H1 (cell line): ENCODE measurements around the gene PLCB3. TPM values are rescaled to one million over a fixed set of nuclear protein-coding genes. Genes with fewer than 3 reads are reported as not detected.

Experiments
- CTCF ChIA-PET: fragments of 300-600 bp; sonication (Branson Sonifier 250); formaldehyde crosslinking; loops from one replicate; lab custom pipeline; 2021; ENCODE audit not compliant: partially characterized antibody; lab: Charles Lee
- POLR2A ChIA-PET: fragments of 300-600 bp; sonication (Branson Sonifier 250); formaldehyde crosslinking; loops from one replicate; lab custom pipeline; 2021; ENCODE audit warnings: inconsistent platforms; ENCODE audit not compliant: partially characterized antibody; lab: Charles Lee
- DNase-seq, 2 experiments: peaks; one replicate each; pipeline versions ENCODE4 v3.0.0 to v3.0.0-alpha.2; 2010 to 2022; ENCODE audit warnings: low spot score in 2 of 2, low read depth in 1 of 2, mixed read lengths in 1 of 2
- FAIRE-seq: peaks from 2 replicates; lab custom pipeline; 2011; peaks lifted over from hg19 to GRCh38; lab: Jason Lieb, UNC
- H2AFZ ChIP-seq: 2 replicates; pipeline ENCODE4 v1.8.1; 2012; ENCODE audit warnings: low read length, inconsistent platforms
- H2AK5ac ChIP-seq: 2 replicates; pipeline ENCODE4 v1.6.1; 2013; ENCODE audit warnings: low read depth, low read length
- H2BK120ac ChIP-seq: replicated peaks from 2 replicates; pipeline ENCODE3; 2013; ENCODE audit warnings: low read depth, low read length, inconsistent platforms
- H2BK12ac ChIP-seq: 2 replicates; pipeline ENCODE4 v1.6.1; 2013; ENCODE audit warnings: low read depth, low read length
- H2BK15ac ChIP-seq: 2 replicates; pipeline ENCODE4 v1.6.1; 2013; ENCODE audit warnings: low read length
- H2BK20ac ChIP-seq: 2 replicates; pipeline ENCODE4 v1.6.1; 2013; ENCODE audit warnings: low read length
- H2BK5ac ChIP-seq: 2 replicates; pipeline ENCODE4 v1.6.1; 2013; ENCODE audit warnings: low read depth, low read length
- H3K14ac ChIP-seq: 2 replicates; pipeline ENCODE4 v1.6.1; 2013; ENCODE audit warnings: inconsistent platforms; ENCODE audit not compliant: insufficient read length
- H3K18ac ChIP-seq: 2 replicates; pipeline ENCODE4 v1.6.1; 2013; ENCODE audit warnings: low read length; ENCODE audit errors: extremely low read depth
- H3K23ac ChIP-seq: 2 replicates; pipeline ENCODE4 v1.6.1; 2013; ENCODE audit warnings: inconsistent platforms; ENCODE audit not compliant: insufficient read length
- H3K23me2 ChIP-seq: 2 replicates; pipeline ENCODE4 v1.6.1; 2013; ENCODE audit warnings: low read depth, low read length
- H3K27ac ChIP-seq: 2 replicates; pipeline ENCODE4 v1.6.1; 2011; ENCODE audit warnings: low read depth, low read length, inconsistent platforms
- H3K27me3 ChIP-seq, 4 experiments: replicated peaks in 1 of 4; 1 replicate in 1 of 4; 2 replicates in 3 of 4; pipeline versions ENCODE4 v1.6.1 to v1.8.1; 2011 to 2013; ENCODE audit warnings: low read length in 3 of 4, mild to moderate bottlenecking in 3 of 4, inconsistent platforms in 2 of 4, mixed read lengths in 2 of 4, moderate library complexity in 1 of 4; ENCODE audit not compliant: control insufficient read depth in 3 of 4, insufficient read depth in 3 of 4; ENCODE audit errors: extremely low read depth in 1 of 4
- H3K36me3 ChIP-seq, 4 experiments: 2 replicates each; pipeline versions ENCODE4 v1.6.1 to v1.8.1; 2011 to 2013; ENCODE audit warnings: mild to moderate bottlenecking in 4 of 4, low read length in 3 of 4, moderate library complexity in 2 of 4, control low read depth in 1 of 4, inconsistent platforms in 1 of 4; ENCODE audit not compliant: insufficient read depth in 4 of 4, control insufficient read depth in 2 of 4
- H3K4ac ChIP-seq: replicated peaks from 2 replicates; pipeline ENCODE3; 2013; ENCODE audit warnings: low read length, low read depth, mixed read lengths, inconsistent platforms; ENCODE audit not compliant: insufficient read length
- H3K4me1 ChIP-seq, 4 experiments: replicated peaks in 1 of 4; 1 replicate in 1 of 4; 2 replicates in 3 of 4; pipeline versions ENCODE4 v1.6.1 to v1.8.1; 2011 to 2013; ENCODE audit warnings: low read length in 3 of 4, inconsistent platforms in 2 of 4, mixed read lengths in 1 of 4; ENCODE audit not compliant: insufficient read depth in 4 of 4, control insufficient read depth in 3 of 4
- H3K4me2 ChIP-seq, 2 experiments: 2 replicates each; pipeline versions ENCODE4 v1.6.1 to v1.8.1; 2011 to 2013; ENCODE audit warnings: low read depth in 2 of 2, low read length in 2 of 2, control low read depth in 1 of 2, inconsistent platforms in 1 of 2, mild to moderate bottlenecking in 1 of 2; ENCODE audit not compliant: insufficient read depth in 1 of 2
- H3K4me3 ChIP-seq, 4 experiments: fragments of 200-600, 300-600 bp in 1 of 4; sonication (generic), shearing (Covaris generic), sonication (Bioruptor Twin) in 1 of 4; 2 replicates each; pipeline versions ENCODE4 v1.5.1 to v1.8.1; 2011 to 2016; ENCODE audit warnings: low read length in 4 of 4, low read depth in 3 of 4, control low read depth in 2 of 4, inconsistent platforms in 2 of 4, mild to moderate bottlenecking in 2 of 4, mixed read lengths in 1 of 4, moderate library complexity in 1 of 4; ENCODE audit not compliant: insufficient read depth in 2 of 4; ENCODE audit errors: extremely low read depth in 1 of 4
- H3K56ac ChIP-seq: replicated peaks from 2 replicates; pipeline ENCODE3; 2013; ENCODE audit warnings: low read depth, mild to moderate bottlenecking, mixed read lengths, low read length, inconsistent platforms; ENCODE audit not compliant: insufficient read length
- H3K79me1 ChIP-seq: 2 replicates; pipeline ENCODE4 v1.6.1; 2013; ENCODE audit warnings: low read depth, low read length, control low read depth
- H3K79me2 ChIP-seq, 2 experiments: 2 replicates each; pipeline versions ENCODE4 v1.6.1 to v1.8.1; 2012 to 2013; ENCODE audit warnings: low read length in 2 of 2, mild to moderate bottlenecking in 2 of 2, inconsistent platforms in 1 of 2; ENCODE audit not compliant: insufficient read depth in 2 of 2, control insufficient read depth in 1 of 2
- H3K9ac ChIP-seq, 4 experiments: replicated peaks in 1 of 4; 1 replicate in 1 of 4; 2 replicates in 3 of 4; pipeline versions ENCODE4 v1.6.1 to v1.8.1; 2011 to 2013; ENCODE audit warnings: low read depth in 3 of 4, low read length in 3 of 4, control low read depth in 2 of 4, mild to moderate bottlenecking in 2 of 4, moderate library complexity in 2 of 4, inconsistent platforms in 1 of 4; ENCODE audit errors: extremely low read depth in 1 of 4
- H3K9me3 ChIP-seq, 2 experiments: 2 replicates each; pipeline versions ENCODE4 v1.6.1 to v1.8.1; 2012 to 2013; ENCODE audit warnings: mild to moderate bottlenecking in 2 of 2, moderate library complexity in 2 of 2, control low read depth in 1 of 2, inconsistent platforms in 1 of 2, low read depth in 1 of 2, low read length in 1 of 2, mixed read lengths in 1 of 2; ENCODE audit not compliant: insufficient read depth in 2 of 2
- H4K20me1 ChIP-seq, 2 experiments: replicated peaks in 1 of 2; 2 replicates each; pipeline versions ENCODE3 to v1.8.1; 2011 to 2013; ENCODE audit warnings: inconsistent platforms in 2 of 2, low read length in 2 of 2, mild to moderate bottlenecking in 1 of 2; ENCODE audit not compliant: insufficient read depth in 2 of 2, control insufficient read depth in 1 of 2
- H4K5ac ChIP-seq: 2 replicates; pipeline ENCODE4 v1.6.1; 2013; ENCODE audit warnings: low read length, low read depth, mixed read lengths, inconsistent platforms; ENCODE audit not compliant: insufficient read length
- H4K8ac ChIP-seq: 2 replicates; pipeline ENCODE4 v1.8.0; 2013; ENCODE audit warnings: mild to moderate bottlenecking, moderate library complexity, low read length, inconsistent platforms; ENCODE audit not compliant: insufficient read depth; ENCODE audit errors: extremely low read depth
- H4K91ac ChIP-seq: replicated peaks from 2 replicates; pipeline ENCODE3; 2013; ENCODE audit warnings: low read length, mixed read lengths, inconsistent platforms; ENCODE audit not compliant: insufficient read length
- CEBPB ChIP-seq: IDR thresholded peaks from 2 replicates; pipeline ENCODE4 v1.6.1; 2012; ENCODE audit warnings: low read depth, low read length
- CTBP2 ChIP-seq: IDR thresholded peaks from 2 replicates; pipeline ENCODE4 v1.7.0; 2011; ENCODE audit warnings: borderline replicate concordance, mild to moderate bottlenecking, moderate library complexity, mixed read lengths, low read length; ENCODE audit not compliant: insufficient read depth, insufficient read length
- E2F6 ChIP-seq: IDR thresholded peaks from 2 replicates; pipeline ENCODE4 v1.6.1; 2012; ENCODE audit warnings: inconsistent platforms
- GABPA ChIP-seq: IDR thresholded peaks from 2 replicates; pipeline ENCODE4 v1.6.1; 2011; ENCODE audit warnings: mild to moderate bottlenecking, low read length, moderate library complexity, borderline replicate concordance; ENCODE audit not compliant: insufficient read depth
- HDAC6 ChIP-seq: IDR thresholded peaks from one replicate; pipeline ENCODE4 v1.7.1; 2012; ENCODE audit warnings: low read depth, mild to moderate bottlenecking, inconsistent platforms, low read length, moderate library complexity
- KDM1A ChIP-seq: fragments of 200-600, 300-600 bp; sonication (generic); IDR thresholded peaks from 2 replicates; pipeline ENCODE4 v1.7.1; 2016; ENCODE audit warnings: mild to moderate bottlenecking, low read length, borderline replicate concordance
- POLR2A ChIP-seq, 2 experiments: IDR thresholded peaks; 1 replicate in 1 of 2; 2 replicates in 1 of 2; pipeline ENCODE4 v1.6.1; 2011; ENCODE audit warnings: low read depth in 2 of 2, low read length in 2 of 2, mild to moderate bottlenecking in 2 of 2; ENCODE audit errors: control extremely low read depth in 1 of 2
- POU5F1 ChIP-seq: IDR thresholded peaks from 2 replicates; pipeline ENCODE4 v1.6.1; 2011; ENCODE audit warnings: low read depth, mild to moderate bottlenecking, low read length, moderate library complexity
- RBBP5 ChIP-seq: IDR thresholded peaks from 2 replicates; pipeline ENCODE4 v1.7.1; 2012; ENCODE audit warnings: low read depth, mild to moderate bottlenecking, inconsistent platforms, low read length, moderate library complexity, borderline replicate concordance
- SP4 ChIP-seq: IDR thresholded peaks from 2 replicates; pipeline ENCODE4 v1.6.1; 2012; ENCODE audit warnings: low read length, inconsistent platforms
- WGBS, 2 experiments: shearing (Covaris generic) in 1 of 2; methylation state at CpG; one replicate each; pipeline versions ENCODE4 v1.1.6 to v1.1.7; 2013 to 2015; ENCODE audit warnings: low lambda C conversion rate in 2 of 2, mixed read lengths in 2 of 2, inconsistent platforms in 1 of 2, low coverage in 1 of 2, missing lambda C conversion rate in 1 of 2; ENCODE audit not compliant: insufficient replicate concordance in 2 of 2, insufficient coverage in 1 of 2, insufficient read length in 1 of 2; ENCODE audit errors: extremely low coverage in 1 of 2, missing lambda C conversion rate in 1 of 2; 5-methylcytosine and 5-hydroxymethylcytosine counted together
- polyA plus RNA-seq, 7 experiments: library from polyadenylated mRNA; depleted of rRNA in 3 of 7; stranded (reverse) in 5 of 7; unstranded in 2 of 7; fragments of >200 nt in 5 of 7; fragments of 200-250 nt in 2 of 7; gene quantifications; 1 replicate in 5 of 7; 2 replicates in 1 of 7; 4 replicates in 1 of 7; pipeline versions ENCODE4 v1.2.1 to v1.2.3, GENCODE V29; 2011 to 2013; ENCODE audit warnings: missing spikeins in 2 of 7, mixed read lengths in 2 of 7
- total RNA-seq: library from RNA; stranded (reverse); fragmentation: NEBNext Ultra II Directional; extraction: Animal tissue kit (Norgen Biotek cat#: 25700); gene quantifications from 2 replicates; pipeline ENCODE4 v1.2.1, GENCODE V29; 2021

PLCB3 gene
- total and polyA plus RNA-seq, 2 of the 8 experiments (the other 6 are each of a cell fraction or from before 2014, with no cell fraction given): 47.2 to 104 TPM

GRCh38 chr11:64258356-64258755, 7.0 kb downstream of the PLCB3 start:
- H3K36me3 ChIP-seq: peaks cover 21 to 79% (median 42%) of the 10 kb centered on the region in 4 experiments
- H3K18ac ChIP-seq: no peak overlapping the region
- H3K4ac ChIP-seq: no peak overlapping the region
- no peak overlapping the region for H3K14ac ChIP-seq
- TF ChIP-seq GABPA (no peak), CEBPB (no peak), KDM1A (no peak), HDAC6 (no peak), POLR2A (IDR thresholded peaks at IDR 0.05; ENCODE audit: control extremely low read depth in 1 of 2, low read depth in 2 of 2, low read length in 2 of 2) (no peak), RBBP5 (no peak), CTBP2 (no peak), POU5F1 (no peak), SP4 (no peak), E2F6 (no peak)
- H3K4me2 ChIP-seq: no peak overlapping the region
- no peak overlapping the region for H4K91ac ChIP-seq
- no peak overlapping the region for H3K9ac ChIP-seq
- H2BK5ac ChIP-seq: no peak overlapping the region
- H3K23me2 ChIP-seq: no peaks in the 10 kb centered on the region
- ChIA-PET CTCF (interaction anchor here (1.0 to 5.9 kb wide), 4 partner anchors 7 to 82 kb away, joined by 3 to 62 read pairs (median 8); no protein-coding TSS in a partner anchor), POLR2A (interaction anchor here (0.8 to 7.1 kb wide), 8 partner anchors 8 to 53 kb away, joined by 3 to 101 read pairs (median 4); partner anchors contain the start of gene PPP1R14B)
- no peak overlapping the region for H2AK5ac ChIP-seq
- H2BK120ac ChIP-seq: no peak overlapping the region
- no peak overlapping the region for H2BK20ac ChIP-seq
- H3K79me2 ChIP-seq: peaks cover 0 to 7% of the 10 kb centered on the region in 2 experiments; a peak in 1 of 4 replicates
- no peak overlapping the region for H3K27ac ChIP-seq
- FAIRE-seq (no peak), DNase-seq (no peak)
- no peaks in the 10 kb centered on the region for H3K9me3 ChIP-seq
- H3K4me1 ChIP-seq: peaks cover 0 to 2% (median 0%) of the 10 kb centered on the region in 4 experiments; a peak in 4 of 7 replicates
- no peaks in the 10 kb centered on the region for H3K27me3 ChIP-seq
- peaks cover 1% of the 10 kb centered on the region; the same call in 1 of the 2 replicates for H3K79me1 ChIP-seq
- no peak overlapping the region for H2BK12ac ChIP-seq
- H2AFZ ChIP-seq: no peak overlapping the region
- WGBS, 2 experiments: 85% methylated on average over 17 of the region's 24 CpGs; no CpG with 5 or more reads in 1 of the 2 experiments
- no peak overlapping the region for H3K23ac ChIP-seq
- H2BK15ac ChIP-seq: no peak overlapping the region
- H3K4me3 ChIP-seq: no peak overlapping the region
- H4K5ac ChIP-seq: no peak overlapping the region
- H4K20me1 ChIP-seq: peaks cover 4 to 25% of the 10 kb centered on the region in 2 experiments
- no peak overlapping the region for H3K56ac ChIP-seq
- no peak overlapping the region for H4K8ac ChIP-seq
